HL-60 (cell line): ENCODE results near the gene CDC5L.

ENCODE experiments used
- POLR2AphosphoS5 ChIP-seq: IDR thresholded peaks from 2 replicates; pipeline ENCODE4 v1.6.1; 2012; ENCODE audit warnings: low read depth
- SPI1 ChIP-seq: IDR thresholded peaks from 2 replicates; pipeline ENCODE4 v1.6.1; 2012; ENCODE audit warnings: low read depth, mild to moderate bottlenecking, borderline replicate concordance
- TF ChIP-seq, protein P1 (sequence below): IDR thresholded peaks from one replicate; pipeline ENCODE4 v1.5.1; 2011; ENCODE audit warnings: low read length, control low read depth, inconsistent platforms; ENCODE audit not compliant: insufficient read depth
- TF ChIP-seq, protein P2 (sequence below): IDR thresholded peaks from 2 replicates; pipeline ENCODE4 v1.6.1; 2012; ENCODE audit warnings: low read depth; ENCODE audit not compliant: insufficient replicate concordance

DNA sequence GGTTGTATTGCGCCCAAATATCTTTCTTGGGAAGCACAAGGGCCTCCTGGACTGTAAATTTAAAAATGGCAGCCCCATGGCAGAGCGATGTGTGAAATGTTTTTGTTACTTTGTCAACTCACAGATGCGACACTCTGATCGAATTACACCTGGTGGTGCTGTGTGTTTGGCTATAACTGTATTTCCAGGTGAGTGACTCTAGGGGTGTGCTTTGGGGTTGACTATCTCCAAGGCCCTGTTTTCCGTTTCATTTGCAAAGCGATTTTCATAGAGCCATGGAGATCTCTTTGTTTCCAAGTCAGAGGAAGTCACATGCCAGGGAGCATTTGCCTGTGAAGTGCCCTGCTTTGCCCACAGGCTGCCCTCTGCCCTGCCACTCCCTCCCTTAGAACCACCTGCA is 93.5 kb downstream of the CDC5L start:
- TF ChIP-seq, protein P1, sequence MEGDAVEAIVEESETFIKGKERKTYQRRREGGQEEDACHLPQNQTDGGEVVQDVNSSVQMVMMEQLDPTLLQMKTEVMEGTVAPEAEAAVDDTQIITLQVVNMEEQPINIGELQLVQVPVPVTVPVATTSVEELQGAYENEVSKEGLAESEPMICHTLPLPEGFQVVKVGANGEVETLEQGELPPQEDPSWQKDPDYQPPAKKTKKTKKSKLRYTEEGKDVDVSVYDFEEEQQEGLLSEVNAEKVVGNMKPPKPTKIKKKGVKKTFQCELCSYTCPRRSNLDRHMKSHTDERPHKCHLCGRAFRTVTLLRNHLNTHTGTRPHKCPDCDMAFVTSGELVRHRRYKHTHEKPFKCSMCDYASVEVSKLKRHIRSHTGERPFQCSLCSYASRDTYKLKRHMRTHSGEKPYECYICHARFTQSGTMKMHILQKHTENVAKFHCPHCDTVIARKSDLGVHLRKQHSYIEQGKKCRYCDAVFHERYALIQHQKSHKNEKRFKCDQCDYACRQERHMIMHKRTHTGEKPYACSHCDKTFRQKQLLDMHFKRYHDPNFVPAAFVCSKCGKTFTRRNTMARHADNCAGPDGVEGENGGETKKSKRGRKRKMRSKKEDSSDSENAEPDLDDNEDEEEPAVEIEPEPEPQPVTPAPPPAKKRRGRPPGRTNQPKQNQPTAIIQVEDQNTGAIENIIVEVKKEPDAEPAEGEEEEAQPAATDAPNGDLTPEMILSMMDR, result no peak
- TF ChIP-seq POLR2AphosphoS5 (no peak), SPI1 (no peak)
- TF ChIP-seq, protein P2, sequence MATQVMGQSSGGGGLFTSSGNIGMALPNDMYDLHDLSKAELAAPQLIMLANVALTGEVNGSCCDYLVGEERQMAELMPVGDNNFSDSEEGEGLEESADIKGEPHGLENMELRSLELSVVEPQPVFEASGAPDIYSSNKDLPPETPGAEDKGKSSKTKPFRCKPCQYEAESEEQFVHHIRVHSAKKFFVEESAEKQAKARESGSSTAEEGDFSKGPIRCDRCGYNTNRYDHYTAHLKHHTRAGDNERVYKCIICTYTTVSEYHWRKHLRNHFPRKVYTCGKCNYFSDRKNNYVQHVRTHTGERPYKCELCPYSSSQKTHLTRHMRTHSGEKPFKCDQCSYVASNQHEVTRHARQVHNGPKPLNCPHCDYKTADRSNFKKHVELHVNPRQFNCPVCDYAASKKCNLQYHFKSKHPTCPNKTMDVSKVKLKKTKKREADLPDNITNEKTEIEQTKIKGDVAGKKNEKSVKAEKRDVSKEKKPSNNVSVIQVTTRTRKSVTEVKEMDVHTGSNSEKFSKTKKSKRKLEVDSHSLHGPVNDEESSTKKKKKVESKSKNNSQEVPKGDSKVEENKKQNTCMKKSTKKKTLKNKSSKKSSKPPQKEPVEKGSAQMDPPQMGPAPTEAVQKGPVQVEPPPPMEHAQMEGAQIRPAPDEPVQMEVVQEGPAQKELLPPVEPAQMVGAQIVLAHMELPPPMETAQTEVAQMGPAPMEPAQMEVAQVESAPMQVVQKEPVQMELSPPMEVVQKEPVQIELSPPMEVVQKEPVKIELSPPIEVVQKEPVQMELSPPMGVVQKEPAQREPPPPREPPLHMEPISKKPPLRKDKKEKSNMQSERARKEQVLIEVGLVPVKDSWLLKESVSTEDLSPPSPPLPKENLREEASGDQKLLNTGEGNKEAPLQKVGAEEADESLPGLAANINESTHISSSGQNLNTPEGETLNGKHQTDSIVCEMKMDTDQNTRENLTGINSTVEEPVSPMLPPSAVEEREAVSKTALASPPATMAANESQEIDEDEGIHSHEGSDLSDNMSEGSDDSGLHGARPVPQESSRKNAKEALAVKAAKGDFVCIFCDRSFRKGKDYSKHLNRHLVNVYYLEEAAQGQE, result no peak
